HEK293 (cell line): ENCODE data around the gene GSS.

Experiments used
- CTCF ChIA-PET: fragments of 350-600 bp; formaldehyde crosslinking; extraction: SDS; loops from one replicate; lab custom pipeline; 2021; ENCODE audit warnings: antibody characterized with exemption; lab: Yijun Ruan, JAX
- POLR2A ChIA-PET: fragments of 300-600 bp; formaldehyde crosslinking; extraction: SDS; loops from one replicate; lab custom pipeline; 2020; ENCODE audit warnings: antibody characterized with exemption, inconsistent platforms; lab: Yijun Ruan, JAX
- H3K27ac ChIP-seq: fragments of 200-500 bp; sonication (Bioruptor generic); 2 replicates; pipeline ENCODE4 v1.5.1; 2014; ENCODE audit warnings: low read depth, low read length, control low read depth, inconsistent platforms; ENCODE audit errors: extremely low read depth
- H3K36me3 ChIP-seq, 2 experiments: fragments of 200-500 bp in 1 of 2; sonication (Bioruptor generic) in 1 of 2; 1 replicate in 1 of 2; 2 replicates in 1 of 2; pipeline ENCODE4 v1.5.1; 2014 to 2017; ENCODE audit warnings: inconsistent platforms in 2 of 2, low read length in 2 of 2; ENCODE audit not compliant: control insufficient read depth in 2 of 2, insufficient read depth in 1 of 2
- H3K4me1 ChIP-seq: fragments of 200-500 bp; sonication (Bioruptor generic); 2 replicates; pipeline ENCODE4 v1.5.1; 2014; ENCODE audit warnings: mild to moderate bottlenecking, low read length, inconsistent platforms; ENCODE audit not compliant: control insufficient read depth, insufficient read depth
- H3K4me3 ChIP-seq: 2 replicates; pipeline ENCODE4 v1.5.1; 2011; ENCODE audit warnings: low read depth, mild to moderate bottlenecking, control low read depth, low read length, moderate library complexity
- H3K9me3 ChIP-seq: fragments of 200-500 bp; sonication (Bioruptor generic); 2 replicates; pipeline ENCODE4 v1.5.1; 2014; ENCODE audit warnings: low read depth, low read length, inconsistent platforms; ENCODE audit not compliant: control insufficient read depth, insufficient read depth
- AEBP2 ChIP-seq: fragments of 450-650 bp; formaldehyde crosslinking; IDR thresholded peaks from 2 replicates; pipeline ENCODE4 v1.5.1; 2016; ENCODE audit warnings: missing biosample characterization, missing genetic modification characterization, borderline replicate concordance
- BCL6B ChIP-seq: fragments of 450-650 bp; formaldehyde crosslinking; IDR thresholded peaks from 2 replicates; pipeline ENCODE4 v1.5.1; 2017; ENCODE audit warnings: missing biosample characterization, missing genetic modification characterization
- EGR2 ChIP-seq: fragments of 450-650 bp; formaldehyde crosslinking; IDR thresholded peaks from 2 replicates; pipeline ENCODE4 v1.5.1; 2016; ENCODE audit warnings: low read depth, missing biosample characterization, missing genetic modification characterization
- ELK4 ChIP-seq: IDR thresholded peaks from 2 replicates; pipeline ENCODE4 v1.6.1; 2011; ENCODE audit warnings: mild to moderate bottlenecking, low read depth, low read length, borderline replicate concordance
- GLIS2 ChIP-seq: fragments of 450-650 bp; formaldehyde crosslinking; IDR thresholded peaks from 2 replicates; pipeline ENCODE4 v1.5.1; 2016; ENCODE audit warnings: missing biosample characterization, missing genetic modification characterization
- KLF7 ChIP-seq: fragments of 450-650 bp; formaldehyde crosslinking; IDR thresholded peaks from 2 replicates; pipeline ENCODE4 v1.5.1; 2016; ENCODE audit warnings: missing biosample characterization, missing genetic modification characterization, borderline replicate concordance
- PRDM4 ChIP-seq: fragments of 450-650 bp; formaldehyde crosslinking; IDR thresholded peaks from 2 replicates; pipeline ENCODE4 v1.5.1; 2017; ENCODE audit warnings: missing biosample characterization, missing genetic modification characterization
- SP3 ChIP-seq: fragments of 450-650 bp; formaldehyde crosslinking; IDR thresholded peaks from 2 replicates; pipeline ENCODE4 v1.5.1; 2016; ENCODE audit warnings: missing biosample characterization, missing genetic modification characterization
- ZFP41 ChIP-seq: fragments of 450-650 bp; formaldehyde crosslinking; IDR thresholded peaks from 2 replicates; pipeline ENCODE4 v1.5.1; 2016; ENCODE audit warnings: missing biosample characterization, missing genetic modification characterization, borderline replicate concordance
- ZNF10 ChIP-seq: fragments of 450-650 bp; formaldehyde crosslinking; IDR thresholded peaks from 2 replicates; pipeline ENCODE4 v1.5.1; 2017; ENCODE audit warnings: missing biosample characterization, missing genetic modification characterization
- ZNF16 ChIP-seq: fragments of 450-650 bp; formaldehyde crosslinking; IDR thresholded peaks from 2 replicates; pipeline ENCODE4 v1.5.1; 2016; ENCODE audit warnings: low read depth, missing biosample characterization, missing genetic modification characterization
- ZNF184 ChIP-seq: fragments of 450-650 bp; IDR thresholded peaks from 2 replicates; pipeline ENCODE4 v1.5.1; 2018; ENCODE audit warnings: missing biosample characterization, mild to moderate bottlenecking, missing genetic modification characterization
- ZNF2 ChIP-seq: fragments of 450-650 bp; formaldehyde crosslinking; IDR thresholded peaks from 2 replicates; pipeline ENCODE4 v1.5.1; 2016; ENCODE audit warnings: missing biosample characterization, missing genetic modification characterization
- ZNF292 ChIP-seq: fragments of 450-650 bp; formaldehyde crosslinking; IDR thresholded peaks from 2 replicates; pipeline ENCODE4 v1.5.1; 2016; ENCODE audit warnings: low read depth, missing biosample characterization, missing genetic modification characterization, borderline replicate concordance
- ZNF324 ChIP-seq: fragments of 450-650 bp; formaldehyde crosslinking; IDR thresholded peaks from 2 replicates; pipeline ENCODE4 v1.5.1; 2016; ENCODE audit warnings: missing biosample characterization, missing genetic modification characterization
- ZNF423 ChIP-seq: fragments of 450-650 bp; formaldehyde crosslinking; IDR thresholded peaks from 2 replicates; pipeline ENCODE4 v1.5.1; 2016; ENCODE audit warnings: missing biosample characterization, missing genetic modification characterization
- ZNF510 ChIP-seq: fragments of 450-650 bp; formaldehyde crosslinking; IDR thresholded peaks from 2 replicates; pipeline ENCODE4 v1.5.1; 2018; ENCODE audit warnings: mild to moderate bottlenecking, missing genetic modification characterization, missing biosample characterization; ENCODE audit not compliant: insufficient replicate concordance
- ZNF560 ChIP-seq: fragments of 450-650 bp; formaldehyde crosslinking; IDR thresholded peaks from 2 replicates; pipeline ENCODE4 v1.5.1; 2017; ENCODE audit warnings: missing biosample characterization, missing genetic modification characterization, borderline replicate concordance
- ZNF610 ChIP-seq: fragments of 450-650 bp; formaldehyde crosslinking; IDR thresholded peaks from 2 replicates; pipeline ENCODE4 v1.5.1; 2016; ENCODE audit warnings: missing biosample characterization, missing genetic modification characterization, borderline replicate concordance
- ZNF654 ChIP-seq: fragments of 450-650 bp; formaldehyde crosslinking; IDR thresholded peaks from 2 replicates; pipeline ENCODE4 v1.5.1; 2016; ENCODE audit warnings: low read depth, missing biosample characterization, missing genetic modification characterization
- ZNF843 ChIP-seq: fragments of 450-650 bp; formaldehyde crosslinking; IDR thresholded peaks from 2 replicates; pipeline ENCODE4 v1.5.1; 2016; ENCODE audit warnings: missing biosample characterization, missing genetic modification characterization
- ZSCAN30 ChIP-seq: fragments of 450-650 bp; IDR thresholded peaks from 2 replicates; pipeline ENCODE4 v1.5.1; 2018; ENCODE audit warnings: missing biosample characterization, mild to moderate bottlenecking, missing genetic modification characterization, moderate library complexity

GSS gene

GRCh38 chr20:34886122-34886521 is 69.5 kb downstream of the GSS start:
- CTCF ChIA-PET: no interaction called here
- peaks cover 4 to 32% of the 10 kb centered on the region in 2 experiments; a peak in 2 of 3 replicates for H3K36me3 ChIP-seq

GRCh38 chr20:34884260-34884659 is 71.3 kb downstream of the GSS start:
- TF ChIP-seq ZNF2 (tag by site-specific recombination) (no peak), ZNF654 (tag by site-specific recombination) (no peak), ZSCAN30 (tag by site-specific recombination) (no peak), ZNF610 (tag by site-specific recombination) (no peak), SP3 (tag by site-specific recombination) (no peak), ZNF292 (tag by site-specific recombination) (no peak), ZNF843 (no peak), BCL6B (no peak), ZNF184 (no peak), ZNF16 (tag by site-specific recombination) (no peak), PRDM4 (no peak), ZFP41 (tag by site-specific recombination) (no peak), ZNF10 (tag by site-specific recombination) (no peak), KLF7 (tag by site-specific recombination) (no peak)
- no peaks in the 10 kb centered on the region for H3K9me3 ChIP-seq
- CTCF ChIA-PET: interaction anchor here (0.5 to 0.7 kb wide), 3 partner anchors 8 to 20 kb away, joined by 3 to 6 read pairs (median 3); no protein-coding TSS in a partner anchor

More at GRCh38 chr20:34886122-34886521, 69.5 kb downstream of the GSS start:
- POLR2A ChIA-PET: interaction anchor here (1.0 kb wide), 1 partner anchor 9 kb away, joined by 3 read pairs; the partner anchor contains the start of gene ACSS2
- Histone ChIP-seq H3K27ac (no peak overlapping the region), H3K4me3 (no peak overlapping the region), H3K9me3 (no peaks in the 10 kb centered on the region), H3K4me1 (no peaks in the 10 kb centered on the region)
- TF ChIP-seq ZNF423 (tag by site-specific recombination): no peak
- no peak for TF ChIP-seq ZNF324
- no peak for TF ChIP-seq EGR2 (tag by site-specific recombination)
- TF ChIP-seq GLIS2 (tag by site-specific recombination): no peak
- TF ChIP-seq ZNF510: no peak

GRCh38 chr20:34883809-34884208 is 71.8 kb downstream of the GSS start:
- Histone ChIP-seq H3K4me3 (no peak overlapping the region), H3K27ac (no peak overlapping the region), H3K36me3 (peaks cover 4 to 32% of the 10 kb centered on the region in 2 experiments; a peak in 2 of 3 replicates), H3K9me3 (no peaks in the 10 kb centered on the region), H3K4me1 (peaks cover 3% of the 10 kb centered on the region; the same call in 1 of the 2 replicates)
- CTCF ChIA-PET: interaction anchor here (0.5 to 0.7 kb wide), 2 partner anchors 9 kb away, joined by 3 read pairs; no protein-coding TSS in a partner anchor
- POLR2A ChIA-PET: no interaction called here
- TF ChIP-seq BCL6B (no peak), ZNF560 (tag by site-specific recombination) (no peak), ZFP41 (tag by site-specific recombination) (no peak), ELK4 (no peak), AEBP2 (no peak)

More at GRCh38 chr20:34884260-34884659, 71.3 kb downstream of the GSS start:
- H3K4me1 ChIP-seq: peaks cover 3% of the 10 kb centered on the region; the same call in 1 of the 2 replicates
- H3K36me3 ChIP-seq: peaks cover 4 to 32% of the 10 kb centered on the region in 2 experiments; a peak in 2 of 3 replicates
- no peak overlapping the region for H3K27ac ChIP-seq
- H3K4me3 ChIP-seq: no peak overlapping the region
- POLR2A ChIA-PET: no interaction called here
